GM18520 (cell line): ENCODE results near the gene CEP290.
"Not testable (repeated sequence)": the region's sequence is repeated elsewhere in the genome, so short reads cannot be mapped to it uniquely, and the experiment has no call there.

Experiments used
- ATAC-seq: cut with Tn5 transposase; IDR thresholded peaks from one replicate; pipeline ENCODE4 v1.9.1; 2021; ENCODE audit not compliant: unreplicated experiment

The CEP290 gene

DNA sequence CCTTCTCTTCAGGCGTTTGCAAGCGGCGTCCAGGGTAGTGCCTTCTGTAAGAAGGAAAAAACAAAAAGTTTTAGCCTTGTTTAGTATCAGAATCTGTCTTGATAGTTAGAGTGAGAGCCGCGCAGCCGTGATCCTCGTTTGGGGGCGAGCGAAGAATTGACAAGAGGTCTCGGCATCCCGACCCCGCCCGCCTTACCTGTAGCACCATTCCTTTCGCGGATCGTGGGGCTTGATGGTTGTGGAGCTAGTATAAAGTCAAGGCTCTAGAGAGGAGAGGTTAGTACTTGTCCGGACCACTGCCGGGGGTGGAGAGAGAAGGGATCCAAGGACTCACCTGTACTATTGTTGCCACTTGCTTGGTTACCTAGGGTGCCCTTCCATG is 713 bp upstream of the CEP290 start:
- no peak for ATAC-seq

DNA sequence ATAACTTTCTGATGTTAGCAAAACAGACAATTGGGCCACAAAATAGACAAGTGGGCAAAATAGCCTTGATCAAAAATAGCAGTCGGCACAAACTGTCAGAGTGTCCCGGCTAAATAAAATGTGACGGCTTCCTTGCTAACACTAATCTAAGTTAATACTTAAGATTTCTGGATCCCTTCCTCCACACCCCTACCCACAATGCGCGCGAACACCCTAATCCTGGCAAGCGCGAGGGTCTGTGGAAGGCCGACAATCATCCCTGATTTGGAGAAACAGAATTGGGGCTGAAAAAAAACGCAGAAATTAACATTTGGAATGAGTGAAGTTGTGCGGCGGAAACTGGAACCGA is 489 bp downstream of the CEP290 start:
- ATAC-seq, result no peak

DNA sequence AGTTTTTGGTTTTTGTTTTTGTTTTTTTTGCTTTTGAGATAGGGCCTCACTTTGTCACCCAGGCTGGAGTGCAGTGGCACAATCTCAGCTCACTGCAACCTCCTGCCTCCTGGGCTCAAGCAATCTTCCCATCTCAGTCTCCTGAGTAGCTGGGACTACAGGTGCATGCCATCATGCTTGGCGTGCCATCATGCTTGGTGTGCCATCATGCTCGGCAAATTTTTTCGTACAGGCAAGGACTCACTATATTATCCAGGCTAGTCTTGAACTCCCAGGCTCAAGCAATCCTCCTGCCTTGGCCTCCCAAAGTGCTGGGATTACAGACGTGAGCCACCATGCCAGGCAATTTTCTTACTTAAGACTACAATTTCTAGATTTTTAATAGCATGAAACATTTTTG is 2.2 kb downstream of the CEP290 start:
- not testable (repeated sequence) for ATAC-seq

DNA sequence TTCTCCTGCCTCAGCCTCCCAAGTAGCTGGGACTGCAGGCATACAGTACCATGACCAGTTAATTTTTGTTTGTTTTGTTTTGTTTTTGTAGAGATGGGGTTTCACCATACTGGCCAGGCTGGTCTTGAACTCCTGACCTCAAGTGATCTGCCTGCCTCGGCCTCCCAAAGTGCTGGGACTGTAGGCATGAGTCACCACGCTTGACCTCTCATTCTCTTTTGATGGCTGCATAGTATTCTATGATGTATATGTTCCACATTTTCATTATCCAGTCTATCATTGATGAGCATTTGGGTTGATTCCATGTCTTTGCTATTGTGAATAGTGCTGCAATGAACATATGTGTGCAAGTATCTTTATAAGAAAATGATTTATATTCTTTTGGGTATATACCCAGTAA is 8.7 kb downstream of the CEP290 start:
- not testable (repeated sequence) for ATAC-seq

DNA sequence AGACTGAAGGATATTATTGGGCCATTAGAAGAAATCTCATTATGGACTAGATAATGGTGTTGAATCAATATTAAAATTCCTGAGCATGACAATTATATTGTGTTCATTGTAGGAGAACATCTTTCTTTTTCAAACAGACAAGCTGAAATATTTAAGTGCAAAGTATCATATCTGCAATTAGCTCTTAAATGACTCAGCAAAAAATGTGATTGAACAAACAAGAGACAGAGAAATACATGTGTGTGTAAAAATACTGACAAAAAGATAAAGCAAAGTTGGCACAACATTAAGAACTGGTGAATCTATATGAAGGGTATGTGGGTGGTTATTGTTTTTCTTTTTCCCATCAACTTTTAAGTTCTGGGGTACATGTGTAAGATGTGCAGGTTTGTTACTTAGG is 9.5 kb downstream of the CEP290 start:
- no peak for ATAC-seq

DNA sequence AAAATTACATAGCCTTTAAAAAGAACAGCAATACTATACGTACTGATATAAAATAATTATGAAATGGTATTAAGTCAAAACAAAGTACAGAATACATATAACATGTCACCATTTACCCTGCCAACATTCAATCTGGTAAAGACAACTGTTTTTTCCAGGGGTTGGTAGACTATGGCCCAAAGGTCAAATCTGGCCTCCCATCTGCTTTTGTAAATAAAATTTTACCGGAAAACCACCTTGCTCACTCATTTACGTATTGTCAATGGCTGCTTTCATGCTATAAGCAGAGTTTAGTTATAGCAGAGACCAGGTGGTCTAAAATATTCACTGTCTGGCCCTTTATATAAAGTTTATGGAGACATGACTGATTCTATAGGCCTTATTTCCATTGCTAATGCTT is 14.0 kb downstream of the CEP290 start:
- no peak for ATAC-seq

DNA sequence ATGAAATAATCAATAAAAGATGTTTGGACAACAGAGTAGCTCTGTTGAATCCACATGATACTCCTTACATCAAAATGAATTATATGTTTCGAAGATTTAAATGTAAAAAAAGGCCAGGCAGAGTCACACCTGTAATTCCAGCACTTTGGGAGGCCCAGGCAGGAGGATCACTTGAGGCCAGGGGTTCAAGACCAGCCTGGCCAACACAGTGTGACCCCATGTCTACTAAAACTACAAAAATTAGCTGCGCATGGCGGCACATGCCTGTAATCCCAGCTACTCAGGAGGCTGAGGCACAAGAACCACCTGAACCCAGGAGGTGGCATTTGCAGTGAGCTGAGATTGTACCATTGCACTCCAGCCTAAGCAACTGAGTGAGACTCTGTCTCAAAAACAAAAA is 14.8 kb downstream of the CEP290 start:
- ATAC-seq, result no peak

DNA sequence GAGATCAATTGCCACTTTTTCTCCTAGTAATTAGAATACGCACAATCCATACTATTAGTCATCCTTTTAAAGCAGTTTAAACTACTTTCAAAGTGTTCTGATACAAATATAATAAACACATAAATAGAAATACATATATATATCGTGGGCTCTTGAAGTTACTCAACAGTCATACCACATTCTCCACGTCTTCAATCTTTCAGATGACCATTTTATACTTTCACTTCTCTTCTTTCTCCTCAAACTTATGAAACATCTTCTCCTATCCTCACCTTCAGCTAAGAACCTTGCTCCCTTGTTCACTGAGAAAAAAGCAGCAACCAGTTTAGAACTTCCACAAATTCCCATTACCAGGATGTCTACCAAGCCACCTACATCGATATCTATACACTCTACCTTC is 19.2 kb downstream of the CEP290 start:
- no peak for ATAC-seq

DNA sequence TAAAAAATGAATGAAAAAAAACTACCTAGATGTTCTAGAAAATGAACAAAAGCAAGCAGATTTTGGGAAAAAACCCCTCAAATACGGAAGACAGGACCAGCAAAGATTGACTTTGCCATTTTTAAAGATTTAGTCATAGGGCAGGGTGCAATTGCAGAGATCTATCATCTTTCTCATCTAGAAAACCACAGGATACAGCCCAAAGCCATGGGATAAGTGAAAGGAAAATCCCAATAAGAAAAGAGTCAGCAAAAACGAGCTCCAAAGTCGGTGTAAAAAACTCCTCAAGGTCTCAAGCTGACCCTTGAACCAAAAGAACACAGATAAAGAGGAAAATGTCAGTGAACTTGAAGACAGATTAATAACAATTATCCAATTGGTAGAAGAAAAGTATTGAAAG is 28.0 kb downstream of the CEP290 start:
- ATAC-seq, result no peak

DNA sequence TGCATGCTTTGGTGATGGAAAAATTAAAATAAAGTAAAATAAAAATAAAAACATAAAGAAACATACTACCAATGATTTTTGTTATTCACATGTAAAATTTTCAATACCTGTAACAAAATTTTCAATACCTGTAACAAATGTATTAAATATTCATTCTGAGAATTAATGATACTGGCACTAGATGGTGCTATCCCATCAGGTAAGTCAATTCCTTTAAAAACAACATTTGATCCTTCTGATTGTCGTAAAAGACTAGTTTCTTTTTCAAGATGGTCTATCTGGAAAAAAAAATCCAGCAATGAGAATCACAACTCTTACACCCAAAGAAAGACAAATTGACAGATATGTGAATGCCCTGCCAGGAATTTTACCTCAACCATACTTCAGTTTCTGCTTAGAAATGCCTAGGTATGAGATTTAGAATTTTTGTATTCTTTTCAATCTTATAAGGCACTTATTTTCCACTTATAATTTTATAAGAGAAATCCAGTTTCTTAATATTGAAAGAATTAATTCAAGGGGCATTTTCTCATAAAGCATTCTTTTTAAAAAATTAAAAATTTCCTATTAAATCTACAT is 30.7 kb downstream of the CEP290 start:
- ATAC-seq, result no peak

DNA sequence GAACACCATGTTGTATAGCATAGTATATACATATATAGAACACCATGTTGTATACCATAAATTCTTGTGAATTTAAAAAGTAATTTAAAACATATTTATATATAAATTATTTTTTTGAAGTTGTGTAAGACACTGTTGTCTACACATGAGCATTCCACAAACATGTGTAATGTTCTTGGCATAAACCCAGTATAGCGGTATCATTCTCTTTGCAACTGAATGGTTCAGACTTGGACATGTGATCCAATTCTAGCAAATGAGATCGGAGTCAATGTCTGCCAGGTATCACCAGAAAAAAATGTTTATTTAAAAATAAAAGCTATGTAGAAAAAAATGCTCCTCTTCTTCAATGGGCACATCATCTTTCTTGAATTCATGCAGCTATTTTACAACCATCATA is 33.9 kb downstream of the CEP290 start:
- no peak for ATAC-seq

DNA sequence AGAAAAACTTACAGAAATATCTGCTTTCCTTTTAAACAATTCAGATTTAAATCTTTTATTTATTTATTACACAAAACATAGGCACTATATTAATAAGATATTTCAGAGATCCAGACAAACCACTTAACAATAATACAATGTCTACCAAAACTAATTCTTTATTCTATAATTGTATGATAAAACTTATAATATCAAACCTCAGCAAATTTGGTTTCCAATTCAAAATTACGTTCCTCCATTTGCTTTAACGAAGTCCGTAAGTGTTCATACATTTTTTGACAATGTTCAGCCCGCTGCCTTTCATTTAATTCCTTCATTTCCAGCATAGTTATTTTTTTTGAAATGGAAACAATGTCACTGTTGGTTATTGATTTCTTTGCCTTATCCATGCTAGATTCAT is 48.3 kb downstream of the CEP290 start:
- ATAC-seq, result no peak

DNA sequence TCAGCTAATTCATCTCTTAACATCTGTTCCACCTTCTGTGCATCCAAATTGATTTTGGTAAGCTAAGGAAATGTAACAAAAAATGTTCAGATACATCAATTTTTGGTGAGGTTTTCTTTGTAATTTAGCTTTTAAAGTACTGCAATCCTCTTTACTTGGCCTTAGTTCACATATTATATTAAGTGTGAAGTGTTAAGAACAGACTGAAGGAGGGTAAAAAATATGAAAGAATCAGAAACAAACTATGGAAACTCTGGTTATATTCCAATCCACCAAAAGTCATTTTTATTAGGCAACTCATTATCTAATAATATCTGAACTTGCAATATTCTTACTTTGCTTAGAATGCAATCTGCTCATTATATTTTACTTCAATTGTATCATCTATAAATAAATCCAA is 49.1 kb downstream of the CEP290 start:
- ATAC-seq, result no peak

DNA sequence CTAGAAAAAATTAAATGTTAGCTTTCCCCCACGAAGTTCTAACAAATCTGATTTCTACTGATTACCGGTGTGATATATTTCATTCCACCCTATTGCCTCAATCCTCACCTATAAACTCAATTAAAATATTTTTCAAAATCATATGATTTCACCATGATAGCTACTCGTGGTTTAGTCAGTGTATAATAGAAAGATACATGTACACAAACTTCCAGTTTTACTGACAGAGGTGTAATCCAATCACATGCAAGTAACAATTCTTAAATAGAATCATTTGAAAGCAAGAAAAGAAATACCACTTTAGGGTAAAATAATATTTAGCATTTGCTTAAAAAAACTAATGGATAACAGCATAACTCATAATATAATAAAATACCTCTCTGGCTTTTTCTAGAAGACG is 57.7 kb downstream of the CEP290 start:
- no peak for ATAC-seq

DNA sequence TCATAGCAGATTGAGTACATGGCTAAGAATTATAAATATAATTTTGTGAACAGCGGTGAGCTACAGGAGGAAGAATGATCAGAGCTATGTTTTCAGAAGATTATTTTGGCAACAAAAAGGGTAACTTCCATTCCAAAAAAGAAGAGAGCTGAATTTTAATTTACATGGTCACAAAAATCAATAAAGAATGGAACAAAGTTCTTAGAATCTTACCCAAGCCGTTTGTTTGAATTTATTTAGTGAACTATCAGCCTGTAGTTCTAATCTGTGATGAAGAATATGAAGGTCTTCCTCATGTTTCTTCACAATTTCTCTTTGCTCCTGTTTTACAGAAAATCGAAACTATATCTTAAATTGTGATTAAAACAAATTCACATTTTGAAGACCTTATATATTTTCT is 58.3 kb downstream of the CEP290 start:
- no peak for ATAC-seq

DNA sequence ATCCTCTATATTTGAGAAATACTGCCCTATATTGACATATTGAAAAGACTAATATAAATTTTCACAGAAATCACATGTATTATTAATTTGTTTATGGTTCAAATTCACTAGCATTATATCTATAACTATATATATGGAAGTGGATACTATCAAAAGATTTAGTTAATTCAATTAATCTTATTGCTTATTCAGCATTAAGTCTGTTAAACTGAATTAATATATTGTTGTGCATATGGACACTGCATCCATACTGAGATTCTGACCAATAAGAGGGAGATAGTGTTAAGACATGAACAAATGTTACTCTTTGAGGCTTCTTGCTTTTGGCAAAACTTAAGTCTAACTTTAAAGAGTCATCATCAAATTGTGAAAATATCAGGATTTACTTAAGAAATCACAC is 60.6 kb downstream of the CEP290 start:
- no peak for ATAC-seq

DNA sequence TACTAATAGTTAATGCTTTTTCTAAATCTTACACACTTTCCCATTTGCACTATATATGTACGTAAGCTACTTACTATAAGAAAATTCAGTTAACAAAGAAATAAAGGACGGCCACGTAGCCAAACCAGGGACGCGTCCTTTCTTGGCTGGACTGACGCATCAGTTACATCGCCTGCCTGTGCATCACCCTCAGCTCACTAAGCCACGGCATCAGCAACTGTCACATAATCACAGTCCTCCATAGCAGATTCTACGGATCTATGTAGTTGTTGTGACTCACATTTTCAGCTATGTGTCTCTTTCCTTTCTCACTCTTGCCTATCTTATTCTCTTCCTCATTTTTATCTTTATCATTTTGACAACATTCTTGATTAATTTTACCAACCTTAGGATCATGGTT is 74.6 kb downstream of the CEP290 start:
- ATAC-seq, result no peak

DNA sequence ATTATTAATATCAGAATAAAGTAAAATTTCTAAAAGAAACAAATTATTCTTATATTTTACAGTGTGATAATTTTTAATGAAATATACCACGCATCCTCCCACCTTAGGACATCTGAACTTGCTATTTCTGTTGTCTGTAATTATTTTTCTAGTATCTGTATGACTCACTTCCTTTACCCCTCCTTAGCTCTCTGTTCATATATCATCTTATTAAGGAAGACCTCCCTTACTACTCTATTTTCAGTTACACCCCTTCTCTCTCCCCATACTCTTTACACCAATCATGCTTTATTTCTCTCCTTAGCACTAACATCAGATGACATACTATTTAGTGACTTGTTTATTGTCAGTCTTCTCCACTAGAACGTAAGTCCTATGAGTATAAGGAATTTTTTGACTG is 78.5 kb downstream of the CEP290 start:
- ATAC-seq, result peak; percentile 68

DNA sequence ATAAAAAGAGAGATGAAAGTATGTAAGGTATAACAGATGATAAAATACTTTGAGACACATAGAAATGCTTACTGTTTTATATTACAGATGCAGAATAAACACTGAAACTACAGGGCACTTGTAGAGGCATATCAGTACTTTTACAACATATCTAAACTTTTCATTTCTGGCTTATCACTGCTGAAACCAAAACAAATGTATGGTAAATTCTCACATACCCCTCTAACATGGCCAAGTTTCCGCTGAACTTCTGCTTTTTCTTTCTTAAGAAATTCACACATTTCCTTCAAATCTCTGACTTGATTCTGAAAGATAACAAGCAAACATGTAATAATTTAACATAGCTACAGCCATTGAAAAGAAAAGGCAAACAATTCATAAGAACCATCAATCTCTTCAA is 79.4 kb downstream of the CEP290 start:
- peak; percentile 73 for ATAC-seq

DNA sequence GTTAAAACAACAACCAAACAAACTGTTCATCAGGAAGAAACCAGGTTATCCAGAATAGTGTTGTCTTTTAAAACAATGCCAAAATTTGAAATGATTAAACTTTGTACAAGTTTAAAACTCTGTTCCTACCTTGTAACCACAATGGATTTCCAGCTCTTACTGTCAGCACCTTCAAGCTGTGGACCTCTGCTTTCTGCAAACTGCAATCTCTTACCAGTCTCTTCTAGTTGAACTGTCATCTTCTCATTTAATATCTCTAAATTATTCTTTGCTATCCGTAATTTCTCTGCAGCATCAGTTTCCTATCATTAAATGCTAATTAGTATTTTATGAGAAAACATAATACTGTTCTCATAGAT is 83.2 kb downstream of the CEP290 start:
- no peak for ATAC-seq

DNA sequence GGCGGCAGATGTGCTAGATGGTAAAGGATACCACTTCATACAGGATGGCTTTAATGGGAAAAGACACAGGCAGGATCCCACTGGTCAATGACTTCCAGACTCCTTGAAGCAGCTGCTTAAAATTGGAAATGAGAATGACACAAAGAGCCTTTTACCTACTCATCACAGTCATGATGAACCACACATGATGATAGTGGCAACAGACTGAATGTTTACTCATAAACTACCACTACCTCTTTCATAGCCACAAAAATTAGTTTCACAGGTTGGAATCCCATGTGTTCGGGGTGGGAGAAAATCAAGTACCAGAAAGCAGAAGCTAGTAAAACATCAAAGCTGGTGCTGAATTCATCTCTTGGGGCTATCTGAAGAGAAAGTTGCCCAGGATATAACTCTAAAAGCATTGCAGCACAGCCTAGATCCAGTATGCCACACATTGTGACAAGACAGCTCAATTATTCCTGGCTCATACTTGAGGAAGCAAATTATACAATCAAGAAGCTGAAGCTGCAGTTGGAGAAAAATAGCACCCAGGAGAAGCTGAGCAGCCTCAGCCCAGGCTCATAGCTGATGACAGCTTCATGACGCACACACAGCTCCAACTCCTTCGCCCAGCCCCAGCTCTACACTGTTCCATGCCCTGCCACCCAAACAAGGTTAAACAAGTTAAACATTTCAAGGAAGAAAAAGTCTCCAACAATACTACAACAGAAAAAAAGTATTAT is 83.7 kb downstream of the CEP290 start:
- ATAC-seq, result no peak

DNA sequence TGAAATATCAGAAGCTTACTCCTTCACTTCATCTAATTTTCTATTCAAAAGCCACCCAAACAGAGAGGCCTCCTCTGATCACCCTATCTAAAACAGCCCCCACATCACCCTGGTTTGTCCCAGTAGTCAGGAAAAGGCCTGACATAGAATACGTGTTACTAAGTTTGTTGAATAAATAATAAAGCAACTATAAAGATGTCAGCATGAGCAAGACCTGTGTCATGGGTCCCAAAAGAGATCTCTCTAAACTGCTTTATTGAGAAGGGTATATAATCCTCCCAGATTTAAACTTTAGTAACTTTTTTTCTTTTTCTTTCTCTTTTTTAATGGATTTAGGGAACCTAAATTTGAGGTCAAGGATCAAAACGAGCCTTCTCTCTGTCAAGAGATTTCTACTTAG is 85.3 kb downstream of the CEP290 start:
- ATAC-seq, result no peak

DNA sequence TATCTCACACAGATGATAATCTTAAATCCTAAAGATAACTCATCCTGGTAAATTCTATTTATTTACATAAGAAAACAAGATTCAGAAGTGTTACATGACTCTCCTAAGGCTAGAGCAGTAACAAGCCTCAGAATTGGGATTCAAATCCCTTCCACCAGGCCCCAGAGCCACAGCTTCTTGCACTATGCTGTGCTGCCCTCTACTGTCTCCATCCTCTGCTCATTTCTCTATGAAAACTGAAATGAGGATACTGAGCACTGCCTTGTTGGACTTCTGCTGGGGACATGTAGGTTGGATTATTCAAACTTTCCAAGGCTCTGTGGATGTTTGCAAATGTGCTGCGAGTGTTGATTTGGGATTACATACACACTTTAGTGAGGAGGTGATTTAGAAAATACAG is 89.2 kb downstream of the CEP290 start:
- ATAC-seq, result no peak
